Stomach (tissue), 4 donors: Measurements from ENCODE around the gene CCDC85A.

Experiments
- POLR2AphosphoS5 ChIP-seq, 3 donors: sonication (generic); formaldehyde crosslinking; IDR thresholded peaks; one replicate each; pipeline ENCODE4 v1.6.1; 2016; ENCODE audit warnings: antibody characterized with exemption in 3 of 3
- TF ChIP-seq, protein P1 (sequence below), 7 experiments: fragments of 450-650 bp in 4 of 7; fragments of 200-600 bp in 3 of 7; sonication (generic) in 3 of 7; IDR thresholded peaks; one replicate each; pipeline ENCODE4 v1.5.1; 2016 to 2019; ENCODE audit warnings: antibody characterized with exemption in 7 of 7, control low read depth in 2 of 7, mild to moderate bottlenecking in 1 of 7

DNA sequence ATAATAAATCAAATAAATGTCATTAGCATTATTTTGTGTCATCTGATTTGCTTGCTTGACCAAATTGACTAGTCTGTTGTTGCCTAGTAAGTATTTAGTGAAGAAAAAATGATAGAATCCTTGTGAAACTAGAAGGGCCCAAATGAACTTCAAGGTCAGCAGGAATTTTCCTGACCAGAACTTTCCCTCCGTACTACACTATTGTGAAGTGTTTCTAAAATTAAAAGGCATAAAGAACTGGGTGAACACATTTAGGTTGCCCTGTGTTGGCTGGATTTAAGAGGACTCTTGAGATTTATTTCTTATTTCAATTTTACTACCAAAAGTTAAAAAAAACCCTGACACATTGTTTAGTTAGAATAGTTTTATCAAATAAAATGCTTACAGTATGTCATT lies 142.6 kb downstream of the CCDC85A start:
- TF ChIP-seq POLR2AphosphoS5 (IDR thresholded peaks at IDR 0.05) = no peak
- TF ChIP-seq, protein P1, sequence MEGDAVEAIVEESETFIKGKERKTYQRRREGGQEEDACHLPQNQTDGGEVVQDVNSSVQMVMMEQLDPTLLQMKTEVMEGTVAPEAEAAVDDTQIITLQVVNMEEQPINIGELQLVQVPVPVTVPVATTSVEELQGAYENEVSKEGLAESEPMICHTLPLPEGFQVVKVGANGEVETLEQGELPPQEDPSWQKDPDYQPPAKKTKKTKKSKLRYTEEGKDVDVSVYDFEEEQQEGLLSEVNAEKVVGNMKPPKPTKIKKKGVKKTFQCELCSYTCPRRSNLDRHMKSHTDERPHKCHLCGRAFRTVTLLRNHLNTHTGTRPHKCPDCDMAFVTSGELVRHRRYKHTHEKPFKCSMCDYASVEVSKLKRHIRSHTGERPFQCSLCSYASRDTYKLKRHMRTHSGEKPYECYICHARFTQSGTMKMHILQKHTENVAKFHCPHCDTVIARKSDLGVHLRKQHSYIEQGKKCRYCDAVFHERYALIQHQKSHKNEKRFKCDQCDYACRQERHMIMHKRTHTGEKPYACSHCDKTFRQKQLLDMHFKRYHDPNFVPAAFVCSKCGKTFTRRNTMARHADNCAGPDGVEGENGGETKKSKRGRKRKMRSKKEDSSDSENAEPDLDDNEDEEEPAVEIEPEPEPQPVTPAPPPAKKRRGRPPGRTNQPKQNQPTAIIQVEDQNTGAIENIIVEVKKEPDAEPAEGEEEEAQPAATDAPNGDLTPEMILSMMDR (IDR thresholded peaks at IDR 0.05) = no peak
